T-helper 1 cell treated with Interleukin-12 subunit alpha and Interleukin-12 subunit beta and Interleukin-4 antibody, amounts not matched to agents 30 μg/mL and 1 μg/mL, for 36 hours (primary cell): ENCODE results near the gene STK35.

ENCODE experiments used
- H3K27ac Mint-ChIP-seq: one replicate; pipeline ENCODE4 v1.8.0; 2021; ENCODE audit warnings: mild to moderate bottlenecking, mixed read lengths
- H3K27me3 Mint-ChIP-seq: one replicate; pipeline ENCODE4 v1.8.0; 2021; ENCODE audit warnings: low read depth, mixed read lengths
- H3K36me3 Mint-ChIP-seq: one replicate; pipeline ENCODE4 v1.8.0; 2021; ENCODE audit warnings: low read depth, mixed read lengths
- H3K4me1 Mint-ChIP-seq: one replicate; pipeline ENCODE4 v1.8.0; 2021; ENCODE audit warnings: low read depth, mixed read lengths
- H3K4me3 Mint-ChIP-seq: one replicate; pipeline ENCODE4 v1.8.0; 2021; ENCODE audit warnings: mild to moderate bottlenecking, moderate library complexity, mixed read lengths
- H3K9me3 Mint-ChIP-seq: one replicate; pipeline ENCODE4 v1.8.0; 2021; ENCODE audit warnings: mixed read lengths

The STK35 gene

GRCh38 chr20:2151858-2152281 lies 50.2 kb downstream of the STK35 start:
- Mint-ChIP-seq H3K27me3 (no peaks in the 10 kb centered on the region), H3K27ac (no peak overlapping the region), H3K4me3 (no peak overlapping the region), H3K4me1 (no peaks in the 10 kb centered on the region), H3K36me3 (no peaks in the 10 kb centered on the region), H3K9me3 (no peaks in the 10 kb centered on the region)

GRCh38 chr20:2152317-2152716 lies 50.7 kb downstream of the STK35 start:
- no peaks in the 10 kb centered on the region for H3K9me3 Mint-ChIP-seq

GRCh38 chr20:2153326-2153725 lies 51.7 kb downstream of the STK35 start:
- H3K9me3 Mint-ChIP-seq, result no peaks in the 10 kb centered on the region
- H3K27me3 Mint-ChIP-seq, result no peaks in the 10 kb centered on the region
- H3K27ac Mint-ChIP-seq, result no peak overlapping the region
- H3K4me1 Mint-ChIP-seq, result no peaks in the 10 kb centered on the region
- H3K36me3 Mint-ChIP-seq, result no peaks in the 10 kb centered on the region
- no peak overlapping the region for H3K4me3 Mint-ChIP-seq

More at GRCh38 chr20:2152317-2152716, 50.7 kb downstream of the STK35 start:
- H3K27ac Mint-ChIP-seq, result no peak overlapping the region
- no peaks in the 10 kb centered on the region for H3K36me3 Mint-ChIP-seq
- no peaks in the 10 kb centered on the region for H3K4me1 Mint-ChIP-seq
- no peaks in the 10 kb centered on the region for H3K27me3 Mint-ChIP-seq
- no peak overlapping the region for H3K4me3 Mint-ChIP-seq

GRCh38 chr20:2156224-2156623 lies 54.6 kb downstream of the STK35 start:
- H3K36me3 Mint-ChIP-seq, result no peaks in the 10 kb centered on the region
- H3K4me3 Mint-ChIP-seq, result no peak overlapping the region
- H3K27ac Mint-ChIP-seq, result no peak overlapping the region
- no peaks in the 10 kb centered on the region for H3K27me3 Mint-ChIP-seq
- H3K9me3 Mint-ChIP-seq, result no peaks in the 10 kb centered on the region
- H3K4me1 Mint-ChIP-seq, result no peaks in the 10 kb centered on the region

- H3K4me3 Mint-ChIP-seq, result no peak overlapping the region
- no peaks in the 10 kb centered on the region for H3K9me3 Mint-ChIP-seq
- H3K36me3 Mint-ChIP-seq, result no peaks in the 10 kb centered on the region
- H3K27me3 Mint-ChIP-seq, result no peaks in the 10 kb centered on the region
- H3K27ac Mint-ChIP-seq, result no peak overlapping the region
- H3K4me1 Mint-ChIP-seq, result no peaks in the 10 kb centered on the region
Measured at GRCh38 chr20:2156666-2157624, 55.3 kb downstream of the STK35 start.

- H3K27me3 Mint-ChIP-seq, result no peaks in the 10 kb centered on the region
- H3K9me3 Mint-ChIP-seq, result no peaks in the 10 kb centered on the region
- no peaks in the 10 kb centered on the region for H3K4me1 Mint-ChIP-seq
- H3K27ac Mint-ChIP-seq, result no peak overlapping the region
- H3K4me3 Mint-ChIP-seq, result no peak overlapping the region
- no peaks in the 10 kb centered on the region for H3K36me3 Mint-ChIP-seq
Measured at GRCh38 chr20:2162125-2162822, 60.6 kb downstream of the STK35 start.

GRCh38 chr20:2162823-2163166 lies 61.2 kb downstream of the STK35 start:
- H3K36me3 Mint-ChIP-seq, result no peaks in the 10 kb centered on the region
- H3K27me3 Mint-ChIP-seq, result no peaks in the 10 kb centered on the region
- no peaks in the 10 kb centered on the region for H3K9me3 Mint-ChIP-seq
- no peaks in the 10 kb centered on the region for H3K4me1 Mint-ChIP-seq
- no peak overlapping the region for H3K4me3 Mint-ChIP-seq
- no peak overlapping the region for H3K27ac Mint-ChIP-seq

GRCh38 chr20:2163312-2163711 lies 61.7 kb downstream of the STK35 start:
- H3K27ac Mint-ChIP-seq, result no peak overlapping the region
- no peaks in the 10 kb centered on the region for H3K36me3 Mint-ChIP-seq
- H3K27me3 Mint-ChIP-seq, result no peaks in the 10 kb centered on the region
- no peaks in the 10 kb centered on the region for H3K9me3 Mint-ChIP-seq
- H3K4me3 Mint-ChIP-seq, result no peak overlapping the region
- no peaks in the 10 kb centered on the region for H3K4me1 Mint-ChIP-seq

- H3K4me3 Mint-ChIP-seq, result no peak overlapping the region
- H3K9me3 Mint-ChIP-seq, result no peaks in the 10 kb centered on the region
- no peaks in the 10 kb centered on the region for H3K27me3 Mint-ChIP-seq
- no peaks in the 10 kb centered on the region for H3K36me3 Mint-ChIP-seq
- no peak overlapping the region for H3K27ac Mint-ChIP-seq
- H3K4me1 Mint-ChIP-seq, result no peaks in the 10 kb centered on the region
Measured at GRCh38 chr20:2163757-2164156, 62.1 kb downstream of the STK35 start.

- no peak overlapping the region for H3K27ac Mint-ChIP-seq
- no peak overlapping the region for H3K4me3 Mint-ChIP-seq
- no peaks in the 10 kb centered on the region for H3K4me1 Mint-ChIP-seq
- H3K36me3 Mint-ChIP-seq, result no peaks in the 10 kb centered on the region
- no peaks in the 10 kb centered on the region for H3K9me3 Mint-ChIP-seq
- no peaks in the 10 kb centered on the region for H3K27me3 Mint-ChIP-seq
Measured at GRCh38 chr20:2164421-2164820, 62.8 kb downstream of the STK35 start.

GRCh38 chr20:2164966-2165365 lies 63.3 kb downstream of the STK35 start:
- no peaks in the 10 kb centered on the region for H3K4me1 Mint-ChIP-seq
- H3K27ac Mint-ChIP-seq, result no peak overlapping the region
- H3K9me3 Mint-ChIP-seq, result no peaks in the 10 kb centered on the region
- no peaks in the 10 kb centered on the region for H3K27me3 Mint-ChIP-seq
- H3K36me3 Mint-ChIP-seq, result no peaks in the 10 kb centered on the region
- no peak overlapping the region for H3K4me3 Mint-ChIP-seq

- no peaks in the 10 kb centered on the region for H3K9me3 Mint-ChIP-seq
- H3K4me1 Mint-ChIP-seq, result no peaks in the 10 kb centered on the region
- no peak overlapping the region for H3K27ac Mint-ChIP-seq
- H3K4me3 Mint-ChIP-seq, result no peak overlapping the region
- H3K27me3 Mint-ChIP-seq, result peaks cover 4% of the 10 kb centered on the region
- H3K36me3 Mint-ChIP-seq, result no peaks in the 10 kb centered on the region
Measured at GRCh38 chr20:2165871-2166270, 64.2 kb downstream of the STK35 start.

- Mint-ChIP-seq H3K27me3 (peaks cover 9% of the 10 kb centered on the region), H3K4me1 (no peaks in the 10 kb centered on the region), H3K4me3 (no peak overlapping the region), H3K36me3 (no peaks in the 10 kb centered on the region), H3K9me3 (no peaks in the 10 kb centered on the region), H3K27ac (no peak overlapping the region)
Measured at GRCh38 chr20:2167112-2167511, 65.5 kb downstream of the STK35 start.

GRCh38 chr20:2168946-2169345 lies 67.3 kb downstream of the STK35 start:
- H3K27ac Mint-ChIP-seq, result no peak overlapping the region
- no peak overlapping the region for H3K4me3 Mint-ChIP-seq
- peaks cover 12% of the 10 kb centered on the region for H3K27me3 Mint-ChIP-seq
- peaks cover 3% of the 10 kb centered on the region for H3K4me1 Mint-ChIP-seq
- H3K36me3 Mint-ChIP-seq, result no peaks in the 10 kb centered on the region
- no peaks in the 10 kb centered on the region for H3K9me3 Mint-ChIP-seq

GRCh38 chr20:2169456-2170088 lies 67.9 kb downstream of the STK35 start:
- peaks cover 12% of the 10 kb centered on the region for H3K27me3 Mint-ChIP-seq
- H3K27ac Mint-ChIP-seq, result no peak overlapping the region
- no peaks in the 10 kb centered on the region for H3K36me3 Mint-ChIP-seq
- H3K4me1 Mint-ChIP-seq, result peaks cover 3% of the 10 kb centered on the region
- no peaks in the 10 kb centered on the region for H3K9me3 Mint-ChIP-seq
- no peak overlapping the region for H3K4me3 Mint-ChIP-seq
